Ishikawa (cell line): Measurements from ENCODE around the gene TNFRSF8.

Experiments
- CEBPB ChIP-seq: IDR thresholded peaks from 2 replicates; pipeline ENCODE4 v1.6.1; 2012
- EGR1 ChIP-seq: IDR thresholded peaks from 2 replicates; pipeline ENCODE4 v1.6.1; 2012
- EP300 ChIP-seq: IDR thresholded peaks from 2 replicates; pipeline ENCODE4 v1.6.1; 2012; ENCODE audit warnings: borderline replicate concordance
- FOXM1 ChIP-seq: IDR thresholded peaks from 2 replicates; pipeline ENCODE4 v1.6.1; 2012; ENCODE audit warnings: low read depth, borderline replicate concordance
- NFIC ChIP-seq: IDR thresholded peaks from 2 replicates; pipeline ENCODE4 v1.6.1; 2012
- RAD21 ChIP-seq: IDR thresholded peaks from 2 replicates; pipeline ENCODE4 v1.6.1; 2012; ENCODE audit warnings: low read depth
- TAF1 ChIP-seq: IDR thresholded peaks from 2 replicates; pipeline ENCODE4 v1.6.1; 2012; ENCODE audit warnings: low read depth, mild to moderate bottlenecking
- TCF12 ChIP-seq: IDR thresholded peaks from 2 replicates; pipeline ENCODE4 v1.6.1; 2012; ENCODE audit warnings: low read depth
- YY1 ChIP-seq: IDR thresholded peaks from 2 replicates; pipeline ENCODE4 v1.6.1; 2012; ENCODE audit warnings: low read depth
- TF ChIP-seq, protein P1 (sequence below): IDR thresholded peaks from 2 replicates; pipeline ENCODE4 v1.6.1; 2012

- TF ChIP-seq TAF1 (no peak), YY1 (no peak), FOXM1 (no peak), EGR1 (no peak), RAD21 (no peak), CEBPB (no peak), NFIC (no peak), TCF12 (no peak), EP300 (no peak)
- TF ChIP-seq, protein P1, sequence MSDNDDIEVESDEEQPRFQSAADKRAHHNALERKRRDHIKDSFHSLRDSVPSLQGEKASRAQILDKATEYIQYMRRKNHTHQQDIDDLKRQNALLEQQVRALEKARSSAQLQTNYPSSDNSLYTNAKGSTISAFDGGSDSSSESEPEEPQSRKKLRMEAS, result no peak
Observed at GRCh38 chr1:12150456-12151200, 87.5 kb downstream of the TNFRSF8 start.
